Body of pancreas (tissue), 4 donors: ENCODE measurements around the gene NCOR2. TPM values are rescaled to one million over a fixed set of nuclear protein-coding genes. Genes with fewer than 3 reads are reported as not detected.

Source experiments
- ATAC-seq: fragments of 150-250 bp; one replicate; pipeline ENCODE4 v1.9.1; 2016
- DNase-seq, 4 donors: peaks; one replicate each; pipeline ENCODE4 v3.0.0-alpha.2; 2019
- H3K27ac ChIP-seq, 4 donors: fragments of 200-600 bp; sonication (generic); 1 replicate in 3 of 4; 2 replicates in 1 of 4; pipeline versions ENCODE4 v1.5.1 to v1.6.1; 2016 to 2019; ENCODE audit warnings: mild to moderate bottlenecking in 1 of 4, mixed read lengths in 1 of 4, moderate library complexity in 1 of 4
- H3K27me3 ChIP-seq, 2 donors: fragments of 200-600 bp; sonication (generic); one replicate each; pipeline ENCODE4 v1.6.0; 2016; ENCODE audit warnings: mild to moderate bottlenecking in 1 of 2
- H3K36me3 ChIP-seq, 2 donors: fragments of 200-600 bp; sonication (generic); replicated peaks in 1 of 2; 2 replicates each; pipeline ENCODE4 v1.5.1; 2016; ENCODE audit warnings: low read depth in 2 of 2; ENCODE audit not compliant: insufficient read depth in 1 of 2
- H3K4me1 ChIP-seq: fragments of 200-600 bp; sonication (generic); one replicate; pipeline ENCODE4 v1.6.0; 2016
- H3K4me3 ChIP-seq, 2 donors: fragments of 200-600 bp; sonication (generic); 1 replicate in 1 of 2; 2 replicates in 1 of 2; pipeline ENCODE4 v1.5.1; 2016 to 2019
- H3K9me3 ChIP-seq, 3 donors: fragments of 200-600 bp; sonication (generic); 1 replicate in 2 of 3; 2 replicates in 1 of 3; pipeline ENCODE4 v1.5.1; 2016
- CTCF ChIP-seq, 7 experiments: fragments of 450-650 bp in 4 of 7; fragments of 200-600 bp in 3 of 7; sonication (generic) in 3 of 7; IDR thresholded peaks; one replicate each; pipeline ENCODE4 v1.5.1; 2016 to 2019; ENCODE audit warnings: antibody characterized with exemption in 7 of 7
- POLR2A ChIP-seq, 3 donors: fragments of 450-650 bp; IDR thresholded peaks; one replicate each; pipeline ENCODE4 v1.6.1; 2016; ENCODE audit warnings: antibody characterized with exemption in 3 of 3, mild to moderate bottlenecking in 2 of 3
- WGBS, 2 donors: methylation state at CpG; one replicate each; pipeline ENCODE4 v1.1.5; 2017; 5-methylcytosine and 5-hydroxymethylcytosine counted together
- intact Hi-C: fragments of 100-400 bp; cut with DNase I; formaldehyde crosslinking; loops from one replicate; pipeline ENCODE4 v1.15.1; 2023
- total RNA-seq, 2 donors: library from RNA; depleted of rRNA; stranded (reverse); fragments of >200 nt; gene quantifications; one replicate each; pipeline ENCODE4 v1.1.0, GENCODE V29; 2016

NCOR2 gene
- total RNA-seq, 2 donors from 2014 or later, result 53.7 to 397 TPM

GRCh38 chr12:124577986-124578385 is 10.6 kb upstream of the NCOR2 start:
- H3K9me3 ChIP-seq, result peaks cover 0 to 5% (median 0%) of the 10 kb centered on the region in 3 donors
- intact Hi-C loops, result no loop called here
- ATAC-seq, result no peak
- no peak for DNase-seq
- WGBS, 2 donors, result 86% methylated on average over 12 to 13 of the region's 13 CpGs
- H3K4me3 ChIP-seq, result no peak overlapping the region
- no peak overlapping the region for H3K27ac ChIP-seq
- no peaks in the 10 kb centered on the region for H3K4me1 ChIP-seq
- no peaks in the 10 kb centered on the region for H3K36me3 ChIP-seq
- no peak for TF ChIP-seq CTCF (IDR thresholded peaks at IDR 0.05)
- TF ChIP-seq POLR2A (IDR thresholded peaks at IDR 0.05), result no peak
- H3K27me3 ChIP-seq, result no peaks in the 10 kb centered on the region

- TF ChIP-seq POLR2A (IDR thresholded peaks at IDR 0.05) (no peak), CTCF (IDR thresholded peaks at IDR 0.05) (no peak)
- Histone ChIP-seq H3K9me3 (peaks cover 0 to 5% (median 0%) of the 10 kb centered on the region in 3 donors), H3K4me3 (no peak overlapping the region), H3K27me3 (no peaks in the 10 kb centered on the region), H3K27ac (no peak overlapping the region), H3K4me1 (no peaks in the 10 kb centered on the region), H3K36me3 (no peaks in the 10 kb centered on the region)
- ATAC-seq (no peak), DNase-seq (no peak)
- 88 to 91% methylated on average over 8 of the region's 8 CpGs for WGBS, 2 donors
- intact Hi-C loops, result no loop called here
These were observed 10.0 kb upstream of the NCOR2 start for GRCh38 chr12:124577374-124577773.

GRCh38 chr12:124576061-124576650 is 8.7 kb upstream of the NCOR2 start:
- Histone ChIP-seq H3K4me1 (no peaks in the 10 kb centered on the region), H3K36me3 (no peaks in the 10 kb centered on the region), H3K4me3 (no peak overlapping the region), H3K27me3 (no peaks in the 10 kb centered on the region), H3K27ac (no peak overlapping the region), H3K9me3 (peaks cover 0 to 5% (median 0%) of the 10 kb centered on the region in 3 donors)
- TF ChIP-seq CTCF (IDR thresholded peaks at IDR 0.05), result no peak
- no peak for TF ChIP-seq POLR2A (IDR thresholded peaks at IDR 0.05)
- DNase-seq, result no peak
- ATAC-seq, result no peak
- intact Hi-C loops, result no loop called here
- WGBS, 2 donors, result 98 to 100% methylated on average over 4 to 8 of the region's 8 CpGs

GRCh38 chr12:124573839-124574786 is 6.7 kb upstream of the NCOR2 start:
- H3K27ac ChIP-seq, result no peak overlapping the region
- H3K27me3 ChIP-seq, result no peaks in the 10 kb centered on the region
- no peaks in the 10 kb centered on the region for H3K36me3 ChIP-seq
- ATAC-seq, result no peak
- TF ChIP-seq POLR2A (IDR thresholded peaks at IDR 0.05), result no peak
- TF ChIP-seq CTCF (IDR thresholded peaks at IDR 0.05), result no peak
- H3K4me1 ChIP-seq, result peaks cover 2% of the 10 kb centered on the region
- no peak overlapping the region for H3K4me3 ChIP-seq
- intact Hi-C loops, result no loop called here
- 81 to 88% methylated on average over 17 to 18 of the region's 18 CpGs for WGBS, 2 donors
- peaks cover 0 to 5% (median 0%) of the 10 kb centered on the region in 3 donors for H3K9me3 ChIP-seq
- DNase-seq, result no peak
